Measurements from ENCODE around the gene GPSM1. TPM values are rescaled to one million over a fixed set of nuclear protein-coding genes. Genes with fewer than 3 reads are reported as not detected.

GPSM1 gene
- total RNA-seq, 4 donors from 2014 or later: 0.98 to 1.7 (median 1.2) TPM; not detected in 1

DNA sequence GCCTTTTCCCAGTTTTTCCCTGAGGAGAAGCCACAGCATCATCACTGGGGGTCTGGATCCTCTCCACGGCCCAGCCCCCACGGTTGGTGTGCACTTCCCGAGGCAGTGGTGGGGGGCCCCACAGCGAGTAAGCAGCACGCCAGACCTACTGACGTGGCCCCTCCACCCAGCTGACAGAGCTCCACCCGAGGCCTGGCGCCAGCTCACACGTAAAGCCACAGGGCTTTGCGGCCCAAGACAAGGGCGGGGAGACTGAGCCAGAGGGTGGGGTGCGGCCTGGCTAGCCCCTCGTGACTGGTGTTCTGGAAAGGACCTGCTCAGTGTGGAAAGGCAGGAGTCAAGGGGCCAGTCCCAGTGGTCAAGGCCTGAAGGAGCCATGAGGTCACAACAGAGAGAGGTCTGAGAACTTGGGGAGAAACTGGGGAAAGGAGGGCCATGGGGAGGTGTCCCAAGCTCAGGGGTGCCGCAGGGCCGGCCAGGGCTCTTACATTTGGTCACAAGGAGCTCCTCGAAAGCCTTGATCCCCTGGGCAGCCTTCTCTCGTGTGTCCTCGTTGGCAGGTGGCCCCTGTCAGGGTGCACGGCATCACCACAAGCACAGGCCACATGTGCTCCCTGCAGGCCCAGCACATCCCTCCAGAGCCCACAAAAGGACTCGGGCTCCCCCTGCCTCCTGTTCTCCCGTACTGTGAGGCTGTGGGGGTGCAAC lies 67.1 kb downstream of the GPSM1 start:
- H3K27me3 ChIP-seq: no peaks in the 10 kb centered on the region
- no peak overlapping the region for H3K27ac ChIP-seq
- H3K4me1 ChIP-seq: peaks cover 9 to 10% of the 10 kb centered on the region in 2 donors
- H3K4me3 ChIP-seq: no peak overlapping the region
- ATAC-seq: no peak
- intact Hi-C loops (cut with DNase I; ENCODE audit: low total_unique reads) (no loop called here), in situ Hi-C loops (cut with MboI; ENCODE audit: low sequenced_read_pairs in 4 of 4) (no loop called here)
- no peaks in the 10 kb centered on the region for H3K9me3 ChIP-seq
- peaks cover 0 to 58% of the 10 kb centered on the region in 2 donors for H3K36me3 ChIP-seq
- TF ChIP-seq, protein P1, sequence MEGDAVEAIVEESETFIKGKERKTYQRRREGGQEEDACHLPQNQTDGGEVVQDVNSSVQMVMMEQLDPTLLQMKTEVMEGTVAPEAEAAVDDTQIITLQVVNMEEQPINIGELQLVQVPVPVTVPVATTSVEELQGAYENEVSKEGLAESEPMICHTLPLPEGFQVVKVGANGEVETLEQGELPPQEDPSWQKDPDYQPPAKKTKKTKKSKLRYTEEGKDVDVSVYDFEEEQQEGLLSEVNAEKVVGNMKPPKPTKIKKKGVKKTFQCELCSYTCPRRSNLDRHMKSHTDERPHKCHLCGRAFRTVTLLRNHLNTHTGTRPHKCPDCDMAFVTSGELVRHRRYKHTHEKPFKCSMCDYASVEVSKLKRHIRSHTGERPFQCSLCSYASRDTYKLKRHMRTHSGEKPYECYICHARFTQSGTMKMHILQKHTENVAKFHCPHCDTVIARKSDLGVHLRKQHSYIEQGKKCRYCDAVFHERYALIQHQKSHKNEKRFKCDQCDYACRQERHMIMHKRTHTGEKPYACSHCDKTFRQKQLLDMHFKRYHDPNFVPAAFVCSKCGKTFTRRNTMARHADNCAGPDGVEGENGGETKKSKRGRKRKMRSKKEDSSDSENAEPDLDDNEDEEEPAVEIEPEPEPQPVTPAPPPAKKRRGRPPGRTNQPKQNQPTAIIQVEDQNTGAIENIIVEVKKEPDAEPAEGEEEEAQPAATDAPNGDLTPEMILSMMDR (IDR thresholded peaks at IDR 0.05 in 4 of 5, conservative IDR thresholded peaks at IDR 0.05 in 1 of 5): no peak
- TF ChIP-seq POLR2A (IDR thresholded peaks at IDR 0.05): no peak
- DNase-seq: no peak

DNA sequence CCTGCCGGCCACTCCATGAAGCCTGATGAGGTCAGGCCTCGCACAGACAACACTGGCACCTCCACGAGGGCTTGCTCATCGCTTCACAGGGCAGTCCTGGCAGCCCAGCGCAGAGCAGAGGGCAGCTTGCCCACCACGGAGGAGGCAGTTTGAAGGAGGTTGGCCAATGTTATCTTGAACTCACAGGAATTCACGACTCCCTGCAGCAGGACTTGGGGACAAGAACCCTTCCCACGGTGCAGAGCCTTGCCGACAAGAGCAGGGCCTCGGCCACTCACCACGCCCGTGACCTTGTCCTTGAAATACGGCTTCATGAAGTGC lies 67.6 kb downstream of the GPSM1 start:
- ATAC-seq: no peak
- TF ChIP-seq, protein P1 (IDR thresholded peaks at IDR 0.05 in 4 of 5, conservative IDR thresholded peaks at IDR 0.05 in 1 of 5): no peak
- TF ChIP-seq POLR2A (IDR thresholded peaks at IDR 0.05): no peak
- in situ Hi-C loops (cut with MboI; ENCODE audit: low sequenced_read_pairs in 4 of 4) (no loop called here), intact Hi-C loops (cut with DNase I; ENCODE audit: low total_unique reads) (no loop called here)
- peaks cover 0 to 57% of the 10 kb centered on the region in 2 donors for H3K36me3 ChIP-seq
- no peak for DNase-seq
- no peak overlapping the region for H3K4me3 ChIP-seq
- no peaks in the 10 kb centered on the region for H3K27me3 ChIP-seq
- no peak overlapping the region for H3K27ac ChIP-seq
- no peaks in the 10 kb centered on the region for H3K9me3 ChIP-seq
- peaks cover 9 to 11% of the 10 kb centered on the region in 2 donors for H3K4me1 ChIP-seq

DNA sequence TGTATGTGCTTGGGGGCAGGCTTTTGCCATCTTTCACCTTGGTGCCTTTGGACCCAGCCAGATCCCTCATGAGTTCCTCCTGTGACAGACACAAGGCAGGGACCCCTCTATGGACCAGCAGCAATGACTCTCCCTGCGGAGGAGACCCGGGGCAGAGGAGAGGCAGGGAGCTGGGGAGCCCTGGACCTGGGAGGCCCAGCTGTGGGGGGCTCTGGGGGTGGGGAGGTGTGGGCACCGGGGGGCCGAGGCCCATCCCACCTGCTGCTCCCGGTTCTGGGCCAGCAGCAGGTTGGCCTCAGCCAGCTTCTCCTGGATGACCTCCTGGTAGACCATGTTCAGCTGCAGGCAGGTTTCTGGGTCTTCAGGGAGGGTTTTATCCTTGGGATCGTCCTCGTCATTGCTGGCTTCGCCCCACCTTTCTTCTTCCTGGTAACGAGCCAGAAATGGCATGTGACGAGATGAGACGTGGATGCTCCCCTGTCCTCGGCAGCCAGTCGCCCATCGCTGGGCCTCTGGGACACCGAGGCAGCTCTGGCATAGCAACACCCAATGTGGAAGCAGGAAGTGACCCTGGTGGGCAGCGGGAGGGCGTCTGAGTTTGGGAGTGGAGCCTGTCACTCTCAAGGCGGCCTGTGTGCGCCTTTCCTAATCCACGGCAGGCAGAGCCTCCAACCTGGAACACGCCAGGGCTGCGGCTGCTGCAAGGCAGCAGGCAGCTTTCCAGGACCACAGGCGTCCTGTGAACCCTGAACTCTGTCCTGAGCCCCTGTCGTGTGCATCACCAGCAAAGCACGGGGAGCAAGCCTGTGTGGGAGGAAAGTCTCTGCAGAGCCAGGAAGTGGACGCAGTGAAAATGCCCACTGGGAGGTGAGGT lies 68.2 kb downstream of the GPSM1 start:
- DNase-seq (no peak), ATAC-seq (no peak)
- TF ChIP-seq, protein P1 (IDR thresholded peaks at IDR 0.05 in 4 of 5, conservative IDR thresholded peaks at IDR 0.05 in 1 of 5): no peak
- no peak for TF ChIP-seq POLR2A (IDR thresholded peaks at IDR 0.05)
- intact Hi-C loops (cut with DNase I; ENCODE audit: low total_unique reads): no loop called here
- Histone ChIP-seq H3K9me3 (no peaks in the 10 kb centered on the region), H3K27ac (no peak overlapping the region), H3K4me1 (peaks cover 12 to 15% of the 10 kb centered on the region in 2 donors), H3K4me3 (no peak overlapping the region), H3K27me3 (no peaks in the 10 kb centered on the region), H3K36me3 (peaks cover 0 to 57% of the 10 kb centered on the region in 2 donors)
- in situ Hi-C loops (cut with MboI; ENCODE audit: low sequenced_read_pairs in 4 of 4): no loop called here

DNA sequence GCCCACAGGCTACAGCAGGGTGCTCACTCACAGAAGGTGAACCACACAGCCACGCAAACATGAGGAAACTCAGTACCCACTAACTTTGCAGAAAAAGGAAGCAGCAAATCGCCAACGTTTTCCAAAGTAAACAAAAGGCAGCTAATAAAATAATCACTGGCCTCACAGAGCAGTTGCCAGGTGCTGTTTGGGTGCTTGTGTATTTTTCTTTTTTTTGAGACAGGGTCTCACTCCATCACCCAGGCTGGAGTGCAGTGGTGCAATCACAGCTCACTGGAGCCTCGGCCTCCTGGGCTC lies 68.8 kb downstream of the GPSM1 start:
- intact Hi-C loops (cut with DNase I; ENCODE audit: low total_unique reads): no loop called here
- Histone ChIP-seq H3K4me1 (peaks cover 14 to 18% of the 10 kb centered on the region in 2 donors), H3K9me3 (no peaks in the 10 kb centered on the region), H3K27me3 (no peaks in the 10 kb centered on the region), H3K4me3 (no peak overlapping the region), H3K27ac (no peak overlapping the region), H3K36me3 (peaks cover 0 to 57% of the 10 kb centered on the region in 2 donors)
- in situ Hi-C loops (cut with MboI; ENCODE audit: low sequenced_read_pairs in 4 of 4): no loop called here
- TF ChIP-seq, protein P1 (IDR thresholded peaks at IDR 0.05 in 4 of 5, conservative IDR thresholded peaks at IDR 0.05 in 1 of 5): no peak
- no peak for TF ChIP-seq POLR2A (IDR thresholded peaks at IDR 0.05)
- ATAC-seq: no peak
- no peak for DNase-seq
